RPMI7951 (cell line): ENCODE results near the gene CERS1. TPM values are rescaled to one million over a fixed set of nuclear protein-coding genes. Genes with fewer than 3 reads are reported as not detected.
A peak's percentile ranks its signal among the peaks of the same experiment; 100 is the strongest.

Experiments
- DNase-seq: peaks from one replicate; pipeline ENCODE4 v3.0.0-alpha.2; 2012; ENCODE audit warnings: low read depth
- total RNA-seq: library from RNA; depleted of rRNA; stranded (reverse); fragments of >200 nt; shearing (Covaris generic); gene quantifications from 2 replicates; pipeline ENCODE4 v1.2.3, GENCODE V29; 2014; rRNA removed

CERS1 gene, protein sequence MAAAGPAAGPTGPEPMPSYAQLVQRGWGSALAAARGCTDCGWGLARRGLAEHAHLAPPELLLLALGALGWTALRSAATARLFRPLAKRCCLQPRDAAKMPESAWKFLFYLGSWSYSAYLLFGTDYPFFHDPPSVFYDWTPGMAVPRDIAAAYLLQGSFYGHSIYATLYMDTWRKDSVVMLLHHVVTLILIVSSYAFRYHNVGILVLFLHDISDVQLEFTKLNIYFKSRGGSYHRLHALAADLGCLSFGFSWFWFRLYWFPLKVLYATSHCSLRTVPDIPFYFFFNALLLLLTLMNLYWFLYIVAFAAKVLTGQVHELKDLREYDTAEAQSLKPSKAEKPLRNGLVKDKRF
- total RNA-seq: 0.12 and 1.4 TPM in 2 replicates

DNA sequence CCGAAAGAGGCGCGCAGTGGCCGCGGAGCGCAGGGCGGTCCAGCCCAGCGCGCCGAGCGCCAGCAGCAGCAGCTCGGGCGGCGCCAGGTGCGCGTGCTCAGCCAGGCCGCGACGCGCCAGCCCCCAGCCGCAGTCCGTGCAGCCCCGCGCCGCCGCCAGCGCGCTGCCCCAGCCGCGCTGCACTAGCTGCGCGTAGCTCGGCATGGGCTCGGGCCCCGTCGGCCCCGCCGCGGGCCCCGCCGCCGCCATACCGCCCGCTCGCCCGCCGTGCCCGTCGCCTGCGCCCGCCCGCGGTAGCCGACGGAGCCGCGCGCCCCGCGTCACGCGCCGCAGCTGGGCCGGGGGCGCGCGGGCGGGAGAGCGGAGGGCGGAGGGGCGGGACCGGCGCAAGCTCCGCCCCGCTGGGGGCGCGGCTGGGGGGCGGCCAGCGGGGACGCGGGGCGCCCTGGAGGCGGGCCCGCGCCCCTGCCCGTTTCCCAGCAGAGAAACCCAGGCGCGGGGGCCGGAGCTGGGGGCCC, at the start of gene CERS1:
CERS1 (minus strand) TSS at position 335 of the 518 bp plus-strand sequence; CDS start at position 249, 86 bp downstream.
- DNase-seq: no peak

DNA sequence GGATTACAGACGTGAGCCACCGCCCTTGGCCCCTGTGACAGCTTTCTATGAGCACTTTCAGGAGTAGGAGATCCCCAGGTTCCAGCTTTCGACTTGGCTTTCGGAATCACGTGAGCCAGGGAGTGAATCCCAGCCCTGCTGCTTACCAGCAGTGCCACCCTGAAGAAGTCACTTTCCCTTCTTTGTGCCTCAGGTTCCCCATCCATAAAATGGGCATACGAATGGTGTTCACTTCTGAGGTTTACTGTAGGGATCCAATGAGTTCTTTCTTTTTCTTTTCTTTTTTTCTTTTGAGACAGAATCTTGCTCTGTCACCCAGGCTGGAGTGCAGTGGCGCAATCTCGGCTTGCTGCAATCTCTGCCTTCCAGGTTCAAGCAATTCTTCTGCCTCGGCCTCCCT, 49.3 kb upstream of the CERS1 start:
- DNase-seq: no peak

DNA sequence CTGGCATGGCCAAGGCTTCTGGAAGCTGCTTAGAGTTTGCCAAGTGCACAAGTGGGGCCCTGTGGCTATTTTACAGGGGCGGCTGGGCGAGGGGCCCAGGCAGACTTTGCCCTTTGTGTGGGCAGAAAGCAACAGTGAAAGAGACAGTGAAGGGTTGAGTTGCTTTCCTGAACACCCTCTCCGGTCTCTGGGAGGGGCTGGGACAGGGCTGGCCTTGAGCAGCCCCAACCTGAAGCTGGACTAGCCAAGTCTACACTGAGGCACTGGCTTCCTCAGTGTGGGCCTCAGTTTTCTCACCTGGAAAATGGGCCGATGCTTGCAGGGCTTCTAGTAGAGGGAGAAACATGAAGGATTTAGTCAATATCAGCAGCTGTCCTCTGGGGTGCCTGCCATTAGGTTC, 47.5 kb upstream of the CERS1 start:
- no peak for DNase-seq

DNA sequence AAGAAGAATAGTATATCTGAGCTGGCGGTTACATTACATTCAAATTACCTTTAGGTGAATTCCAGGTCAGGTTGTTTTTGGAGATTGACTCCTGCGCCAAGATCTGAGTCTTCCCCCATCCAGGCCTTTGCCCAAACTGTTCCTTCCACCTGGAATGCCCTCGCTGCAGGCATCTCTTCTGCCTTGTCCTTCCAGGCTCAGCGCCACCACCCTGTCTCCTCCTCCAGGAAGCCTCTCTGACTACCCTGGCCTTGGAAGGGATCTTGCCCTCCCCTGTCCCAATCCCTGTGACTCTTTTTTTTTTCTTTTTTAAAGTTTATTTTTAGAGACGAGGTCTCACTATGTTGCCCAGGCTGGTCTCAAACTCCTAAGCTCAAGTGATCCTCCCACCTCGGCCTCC, 46.7 kb upstream of the CERS1 start:
- DNase-seq: no peak

DNA sequence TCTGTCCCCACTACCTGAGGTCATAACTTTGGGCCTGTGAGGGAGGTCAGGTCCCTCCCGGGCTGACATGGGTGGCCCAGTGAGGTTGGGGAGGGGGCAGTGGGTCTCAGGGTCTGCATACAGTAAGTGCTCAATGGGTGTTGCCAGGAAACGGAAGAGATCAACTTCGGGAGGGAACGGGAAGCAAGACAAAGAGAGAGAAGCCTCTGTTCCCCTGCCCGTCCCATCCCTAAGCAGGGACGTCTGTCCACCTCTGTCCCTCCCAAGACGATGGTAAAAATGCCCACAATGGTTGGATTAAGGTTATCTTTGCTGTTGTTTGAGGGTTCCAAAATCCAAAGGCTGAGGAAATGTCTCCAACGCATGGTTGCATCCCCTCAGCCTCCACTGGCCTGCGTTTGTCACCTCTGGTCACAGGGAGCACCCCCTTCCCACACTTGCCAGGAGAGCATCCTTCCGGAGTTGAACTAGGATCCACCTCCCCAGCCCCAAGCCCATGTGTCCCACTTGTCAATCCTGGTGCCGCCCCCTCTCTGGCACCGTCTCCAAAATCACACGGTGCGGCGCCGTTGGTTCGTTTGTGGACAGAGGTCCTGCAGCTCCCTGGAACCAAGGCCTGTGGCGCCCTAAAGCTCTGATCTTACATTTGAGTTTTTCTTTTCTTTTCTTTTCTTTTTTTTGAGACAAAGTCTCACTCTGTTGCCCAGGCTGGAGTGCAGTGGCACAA, 45.8 kb upstream of the CERS1 start:
- DNase-seq: no peak

DNA sequence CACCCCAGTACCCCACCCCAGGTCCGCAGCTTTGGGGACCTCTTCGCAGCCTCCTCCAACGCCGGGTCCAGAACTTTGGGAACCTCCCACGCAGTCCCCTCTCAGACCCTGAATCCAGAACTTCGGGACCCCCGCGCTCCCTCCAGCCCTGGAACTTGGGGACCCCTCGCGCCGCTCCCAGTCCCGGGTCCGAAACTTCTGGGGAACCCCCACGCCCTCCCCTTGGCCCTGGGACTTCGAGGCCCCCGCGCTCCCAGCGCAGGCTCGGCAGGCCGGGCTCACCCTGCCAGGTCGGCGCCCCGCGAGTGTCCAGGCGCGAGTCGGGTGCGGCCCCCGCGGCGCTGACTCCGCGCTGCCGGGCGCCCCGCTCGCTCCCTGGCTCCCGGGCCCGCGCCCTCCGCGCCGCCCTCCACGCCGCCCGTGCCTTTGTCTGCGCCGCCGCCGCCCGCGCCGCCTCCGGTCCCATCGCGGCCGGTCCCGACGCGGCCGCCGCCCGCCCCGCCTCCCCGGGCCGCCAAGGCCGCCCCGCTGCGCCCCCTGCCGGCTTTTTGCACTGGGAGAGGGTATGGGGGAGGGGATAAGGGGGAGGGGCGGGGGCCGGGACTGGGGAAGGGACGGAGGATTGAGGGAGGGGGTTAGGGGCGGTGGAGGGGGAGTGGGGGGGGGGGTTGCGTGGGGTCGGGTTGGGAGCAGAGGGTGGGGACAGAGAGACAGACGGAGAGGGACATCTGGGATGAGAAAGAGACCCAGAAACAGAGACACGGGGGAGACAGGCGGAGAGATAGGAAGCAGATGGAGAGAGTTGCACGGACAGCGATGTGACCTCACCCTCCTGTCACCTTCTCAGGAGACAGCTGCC, 45.0 kb upstream of the CERS1 start, which contains the start of gene HOMER3:
HOMER3 (minus strand) TSS at position 449 of the 859 bp plus-strand sequence. CDS start 2,235 bp downstream, outside the sequence.
- peak; percentile 57 for DNase-seq

DNA sequence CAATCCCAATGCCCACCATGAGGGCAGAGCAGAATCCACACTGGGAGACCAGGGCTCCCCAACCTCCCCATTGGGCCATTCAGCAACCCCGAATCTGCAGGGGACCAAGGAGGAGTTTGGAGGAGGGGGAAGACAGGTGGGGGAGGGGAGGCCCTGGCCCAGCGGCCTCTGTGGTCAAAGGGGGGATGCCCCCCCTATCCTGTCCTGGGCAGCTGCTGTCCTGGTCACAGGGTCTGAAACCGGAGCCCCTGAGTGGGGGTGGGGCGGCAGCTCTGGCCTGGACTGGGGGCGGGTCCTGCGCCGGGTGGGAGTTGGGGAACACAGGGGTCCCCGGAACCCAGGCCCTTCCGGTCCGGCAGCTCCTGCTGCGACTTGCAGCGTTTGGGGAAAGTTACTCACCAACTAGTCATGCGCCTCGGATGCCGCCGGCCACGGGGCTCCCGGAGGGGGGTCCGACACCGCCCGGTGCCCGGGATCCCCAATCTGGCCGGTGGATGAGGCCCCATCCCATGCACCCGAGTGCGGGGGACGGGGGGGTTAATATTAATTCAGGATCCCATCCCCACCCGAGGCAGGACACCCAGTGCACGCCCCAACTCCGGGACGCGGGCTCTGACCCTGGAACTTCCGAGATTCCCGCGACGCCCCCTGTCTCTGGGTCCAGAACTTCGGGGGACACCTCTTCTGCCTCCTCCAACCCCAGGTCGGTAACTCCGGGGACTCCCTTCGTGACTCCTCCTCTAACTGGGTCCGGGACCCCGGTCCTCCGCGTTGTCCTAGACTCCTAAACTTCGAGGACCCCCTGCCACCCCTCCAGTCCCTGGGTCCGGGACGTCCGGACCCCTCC, 44.2 kb upstream of the CERS1 start:
- peak; percentile 57 for DNase-seq

DNA sequence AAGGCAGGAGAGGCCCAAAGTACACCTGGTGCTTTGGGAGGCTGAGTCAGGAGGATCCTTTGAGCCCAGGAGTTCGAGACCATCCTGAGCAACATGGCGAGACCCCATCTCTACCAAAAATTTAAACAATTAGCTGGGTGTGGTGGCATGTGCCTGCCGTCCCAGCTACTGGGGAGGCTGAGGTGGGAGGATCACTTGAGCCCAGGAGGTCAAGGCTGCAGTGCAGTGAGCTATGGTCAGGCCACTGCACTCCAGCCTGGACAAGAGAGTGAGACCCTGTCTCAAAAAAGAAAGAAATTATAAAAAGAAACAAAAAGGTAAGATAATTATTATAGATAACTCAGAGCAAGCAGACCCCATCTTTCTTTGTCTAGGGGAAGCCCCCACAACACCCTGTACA, 43.2 kb upstream of the CERS1 start:
- no peak for DNase-seq

DNA sequence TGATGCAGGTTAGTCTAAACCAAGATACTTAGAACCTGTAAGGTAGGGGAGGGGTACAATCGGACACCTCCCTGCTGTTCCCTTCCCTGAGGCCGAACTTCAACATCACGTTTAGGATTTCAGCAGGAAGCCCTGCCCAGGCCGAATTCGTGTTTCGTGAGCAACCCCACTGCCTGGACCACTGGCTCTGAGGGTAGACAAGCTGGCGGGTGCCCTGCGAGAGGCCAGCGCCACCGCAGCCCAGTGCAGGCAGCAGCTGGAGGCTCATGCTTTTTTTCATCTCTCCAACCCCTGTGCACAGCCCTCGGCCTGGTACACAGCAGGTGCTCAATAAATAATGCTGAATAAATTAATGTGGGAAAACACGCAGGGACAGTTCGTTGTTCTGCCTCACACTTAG, 37.3 kb upstream of the CERS1 start:
- no peak for DNase-seq

DNA sequence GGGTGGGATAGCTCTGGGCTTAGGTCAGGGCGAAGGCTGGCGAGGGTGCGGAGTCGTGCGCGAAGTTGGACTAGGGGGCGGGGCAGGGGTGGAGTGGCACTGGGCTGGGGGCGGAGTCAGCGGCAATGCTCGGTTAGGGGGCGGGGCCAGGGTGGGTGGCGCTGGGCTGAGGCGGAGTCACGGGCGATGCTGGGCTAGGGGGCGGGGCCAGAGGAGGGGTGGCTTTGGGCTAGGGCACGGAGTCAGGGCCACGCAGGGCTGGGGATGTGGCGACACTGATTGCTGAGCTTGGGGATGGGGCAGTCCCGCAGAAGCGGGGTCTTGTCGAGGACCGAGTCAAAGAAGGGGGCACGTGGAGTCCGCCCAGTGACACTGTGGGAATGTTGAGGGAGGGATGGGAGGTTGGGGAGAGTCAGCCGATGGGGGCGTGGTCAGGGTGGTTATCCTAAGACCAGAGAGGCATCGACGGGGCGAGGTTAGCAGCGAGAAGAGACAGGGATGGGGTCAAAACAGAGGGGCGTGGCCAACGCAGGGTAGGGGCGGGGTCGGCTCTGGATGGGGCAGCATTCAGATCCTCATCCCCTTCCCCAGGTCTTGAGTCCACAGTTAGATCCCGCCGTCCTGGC, 36.4 kb upstream of the CERS1 start:
- DNase-seq: peak; percentile 27

DNA sequence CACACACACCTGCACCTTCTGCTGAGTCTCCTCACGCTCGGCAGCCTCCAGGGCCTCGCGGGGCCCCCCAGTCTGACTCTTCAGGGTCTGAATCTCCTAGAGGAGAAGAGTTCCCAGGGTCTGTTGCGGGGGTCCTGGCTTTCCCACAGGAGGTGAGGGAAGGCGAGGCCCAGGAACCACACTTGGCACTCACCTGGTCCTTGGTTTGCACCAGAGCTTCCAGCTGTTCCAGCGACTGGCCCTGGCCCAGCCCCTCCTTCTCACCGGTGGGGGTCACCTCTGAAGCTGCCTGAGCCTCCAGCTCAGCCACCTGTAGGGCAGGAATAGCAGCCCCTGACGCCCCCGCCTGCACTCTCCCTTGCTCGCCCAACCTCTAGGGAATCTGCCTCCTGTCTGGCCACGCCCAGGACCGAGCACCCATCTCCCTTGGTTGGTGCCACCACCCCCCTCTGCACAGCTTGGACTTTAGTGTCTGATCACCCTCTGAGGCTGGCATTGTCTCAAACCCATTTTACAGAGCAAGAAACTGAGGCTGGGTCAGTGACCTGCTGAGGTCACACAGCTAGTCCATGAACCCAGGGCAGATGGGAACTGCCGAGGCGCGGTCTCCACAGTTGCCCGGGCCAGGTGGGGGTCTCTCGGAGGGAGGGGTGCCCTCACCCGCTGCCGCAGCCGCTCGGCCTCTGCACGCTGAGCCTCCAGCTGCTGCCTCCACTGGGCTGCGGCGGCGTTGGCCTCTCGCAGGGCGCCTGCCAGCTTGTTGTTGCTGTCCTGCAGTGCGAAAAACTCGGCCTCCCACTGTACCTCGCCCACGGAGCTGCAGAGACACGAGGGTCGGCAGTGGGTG, 35.6 kb upstream of the CERS1 start:
- DNase-seq: no peak

DNA sequence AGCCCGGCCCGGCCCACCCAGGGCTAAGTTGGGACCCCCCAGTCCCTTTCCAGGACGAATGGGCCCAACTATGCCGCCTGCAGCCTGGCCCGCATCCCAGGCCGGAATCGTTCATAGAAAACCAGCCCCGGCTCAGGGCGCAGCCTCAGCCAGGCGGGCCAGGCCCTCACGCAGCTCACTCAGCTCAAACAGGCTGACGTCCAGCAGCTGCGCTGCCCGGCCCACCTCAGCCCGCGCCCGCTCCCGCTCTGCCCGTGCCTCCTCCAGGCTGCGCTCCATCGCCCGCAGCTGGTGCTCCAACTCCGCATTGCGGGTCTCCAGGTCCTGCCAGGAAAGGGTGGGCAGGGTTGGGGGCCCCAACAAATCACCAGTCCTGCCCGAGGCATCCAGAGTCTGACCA, 33.4 kb upstream of the CERS1 start:
- no peak for DNase-seq

DNA sequence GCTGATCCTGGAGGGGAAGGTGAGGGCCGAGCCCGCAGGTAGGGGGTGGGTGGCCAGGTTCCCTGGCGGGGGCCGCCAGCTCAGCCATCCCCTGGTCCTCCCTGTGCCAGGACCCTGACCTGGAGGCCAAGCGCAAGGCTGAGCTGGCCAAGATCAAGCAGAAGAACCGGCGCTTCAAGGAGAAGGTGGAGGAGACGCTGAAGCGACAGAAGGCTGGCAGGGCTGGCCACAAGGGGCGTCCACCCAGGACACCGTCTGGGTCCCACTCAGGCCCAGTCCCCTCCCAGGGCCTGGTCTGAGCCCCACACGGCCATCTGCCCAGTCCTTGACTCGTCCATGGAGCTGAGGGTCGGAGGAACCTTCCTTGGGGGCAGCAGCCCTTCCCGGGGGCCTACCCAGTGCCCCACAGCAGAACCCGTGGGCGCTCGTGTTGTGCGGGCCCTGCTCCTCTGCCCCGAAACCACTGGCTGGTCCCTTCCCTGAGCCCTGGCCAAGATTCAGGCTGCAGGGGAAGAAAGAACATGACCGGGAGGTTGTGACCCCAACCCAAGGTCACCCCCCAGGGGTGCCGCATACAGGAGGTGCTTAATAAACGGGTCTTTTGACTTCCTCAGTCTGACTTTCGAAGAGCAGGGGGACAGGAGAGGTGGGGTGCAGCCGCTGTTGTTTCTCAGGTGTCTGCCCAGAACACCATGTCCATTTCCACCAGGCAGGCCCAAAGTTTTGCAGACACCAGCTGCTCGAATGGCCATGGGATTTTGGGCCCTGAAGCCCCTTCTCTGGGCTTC, 32.3 kb upstream of the CERS1 start:
- DNase-seq: no peak

DNA sequence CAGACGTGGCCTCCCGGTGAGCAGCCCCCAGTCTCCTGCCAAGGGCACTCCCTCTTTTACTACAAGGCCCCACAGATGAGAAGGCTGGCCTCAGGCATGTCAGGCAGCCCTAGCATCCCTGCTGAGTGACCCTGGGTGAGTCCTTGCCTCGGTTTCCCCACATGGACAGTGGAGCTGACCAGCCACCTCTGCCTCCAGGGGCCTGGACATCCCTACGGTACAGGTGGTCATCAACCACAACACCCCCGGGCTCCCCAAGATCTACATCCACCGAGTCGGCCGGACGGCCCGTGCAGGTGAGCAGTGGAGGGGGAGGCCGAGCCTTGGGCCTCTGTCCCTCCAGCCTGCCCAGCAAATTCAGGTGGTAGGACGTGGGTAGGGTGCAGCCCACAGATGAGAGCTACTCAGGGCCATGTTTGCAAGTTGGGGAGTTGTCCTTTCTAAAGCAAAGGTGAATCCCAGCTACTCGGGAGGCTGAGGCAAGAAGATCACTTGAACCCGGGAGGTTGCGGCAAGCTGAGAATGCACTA, 28.8 kb upstream of the CERS1 start:
- no peak for DNase-seq

DNA sequence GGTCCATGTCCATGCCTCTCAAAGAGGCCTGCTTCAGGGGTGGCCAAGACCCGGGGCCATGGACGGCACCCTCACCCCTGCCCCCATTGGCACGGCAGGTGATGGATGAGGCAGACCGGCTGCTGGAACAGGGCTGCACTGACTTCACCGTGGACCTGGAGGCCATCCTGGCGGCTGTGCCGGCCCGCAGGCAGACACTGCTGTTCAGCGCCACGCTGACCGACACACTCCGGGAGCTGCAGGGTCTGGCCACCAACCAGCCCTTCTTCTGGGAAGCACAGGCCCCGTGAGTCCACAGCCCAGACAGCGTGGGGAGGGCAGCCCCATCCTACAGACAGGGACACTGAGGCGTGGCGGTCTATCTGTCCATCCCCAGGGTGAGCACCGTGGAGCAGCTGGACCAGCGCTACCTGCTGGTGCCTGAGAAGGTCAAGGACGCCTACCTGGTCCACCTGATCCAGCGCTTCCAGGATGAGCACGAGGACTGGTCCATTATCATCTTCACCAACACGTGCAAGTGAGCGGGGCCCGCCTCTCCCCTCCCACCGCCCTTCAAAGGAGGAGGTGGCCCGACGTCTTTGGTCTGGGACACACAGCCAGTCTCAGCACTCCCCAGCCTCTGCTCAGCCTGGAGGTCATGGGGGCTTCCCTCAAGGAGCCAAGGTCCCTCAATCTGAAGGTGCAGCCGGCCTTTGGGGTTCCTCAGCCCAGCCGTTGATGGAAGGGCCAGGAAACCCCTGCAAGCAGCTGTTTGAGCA, 26.4 kb upstream of the CERS1 start:
- DNase-seq: no peak

DNA sequence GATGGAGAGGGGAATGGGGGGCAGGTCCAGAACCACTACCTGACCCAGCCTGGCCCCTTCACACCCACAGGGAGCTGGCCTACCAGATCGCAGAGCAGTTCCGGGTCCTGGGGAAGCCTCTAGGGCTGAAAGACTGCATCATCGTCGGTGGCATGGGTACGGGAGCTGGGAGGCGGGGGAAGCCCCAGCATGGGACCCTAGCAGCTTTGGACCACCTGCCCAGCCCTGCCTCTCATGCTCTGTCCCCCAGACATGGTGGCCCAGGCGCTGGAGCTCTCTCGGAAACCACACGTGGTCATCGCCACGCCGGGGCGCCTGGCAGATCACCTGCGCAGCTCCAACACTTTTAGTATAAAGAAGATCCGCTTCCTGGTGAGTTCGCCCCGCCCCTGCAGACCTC, 25.6 kb upstream of the CERS1 start:
- no peak for DNase-seq

DNA sequence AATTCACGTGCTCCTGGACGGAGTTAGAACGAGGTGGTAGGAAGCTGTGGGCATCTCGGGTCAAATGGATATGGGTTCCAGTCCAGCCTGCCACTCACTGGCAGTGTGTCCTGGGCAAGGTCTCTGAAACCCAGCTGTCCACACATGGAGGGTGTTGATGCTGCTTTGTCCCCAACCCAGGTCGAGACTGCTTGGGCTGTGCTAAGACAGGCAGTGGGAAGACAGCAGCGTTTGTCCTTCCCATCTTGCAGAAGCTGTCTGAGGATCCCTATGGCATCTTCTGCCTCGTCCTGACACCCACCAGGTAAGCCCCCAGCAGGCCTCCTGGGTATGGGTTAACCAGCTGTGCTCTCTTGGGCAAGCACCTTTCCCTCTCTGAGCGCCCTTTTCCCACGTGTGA, 24.4 kb upstream of the CERS1 start:
- DNase-seq: no peak

DNA sequence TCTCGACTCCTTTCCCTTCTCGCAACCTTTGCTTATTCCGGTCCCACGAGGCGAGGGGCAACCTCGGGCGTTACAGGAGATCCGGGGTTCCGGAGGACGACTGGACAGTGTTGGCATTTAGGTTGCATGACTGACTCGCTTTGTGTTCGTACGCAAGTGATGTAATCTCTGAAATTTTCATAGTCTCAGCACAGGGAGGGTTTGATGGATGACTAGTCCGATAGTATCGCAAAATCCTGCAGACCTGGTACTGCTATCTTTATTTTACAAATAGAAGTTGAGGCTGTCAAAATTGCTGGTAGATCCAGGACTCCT, 23.9 kb upstream of the CERS1 start:
- no peak for DNase-seq
